ENCODE data around the gene SIGLEC11.

DNA sequence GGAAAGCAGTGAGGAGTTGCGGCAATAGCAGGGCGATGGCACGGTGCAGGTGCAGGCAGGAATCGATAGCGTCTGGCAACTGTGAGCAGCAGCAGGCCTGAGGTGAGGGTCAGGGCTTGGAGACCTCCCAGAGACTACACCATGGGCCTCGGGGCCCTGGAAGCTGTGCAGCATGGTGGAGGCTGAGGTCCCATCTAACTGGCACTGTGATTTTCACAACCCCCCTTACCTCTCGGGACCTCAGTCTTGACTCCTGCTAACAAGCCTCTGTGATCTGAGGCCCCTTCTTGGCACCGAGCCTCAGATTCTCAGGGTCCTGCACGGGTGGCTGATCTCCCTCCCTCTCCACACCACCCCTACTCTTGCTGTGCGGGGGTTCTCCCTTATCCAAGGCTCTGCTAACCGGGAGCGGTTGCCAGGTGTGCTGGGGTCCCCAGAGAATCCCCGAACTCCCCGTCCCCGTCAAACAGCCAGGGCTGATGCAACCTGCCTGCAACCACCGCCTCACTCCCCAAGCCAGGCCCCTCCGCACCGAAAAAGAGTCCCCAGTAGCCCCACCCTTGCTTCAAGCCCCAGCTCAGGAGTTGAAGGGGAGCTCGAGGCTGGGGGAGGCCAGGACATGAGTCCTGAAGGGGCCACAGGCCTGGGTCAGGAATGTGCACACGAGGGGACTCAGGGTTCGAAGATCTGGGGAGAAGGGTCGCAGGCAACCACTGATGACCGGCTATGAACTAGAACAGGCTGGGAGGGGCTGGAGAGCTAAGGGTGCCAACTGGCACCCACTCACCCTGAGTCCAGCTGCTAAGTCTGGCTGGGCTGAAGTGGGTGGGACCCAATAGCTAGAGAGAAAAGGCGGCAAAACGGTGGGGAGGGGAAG is 36.7 kb downstream of the SIGLEC11 start:
- TF ChIP-seq GATA2 (IDR thresholded peaks at IDR 0.05; ENCODE audit: low read depth, low read length) (no peak), GATA3 (IDR thresholded peaks at IDR 0.05; ENCODE audit: low read depth, low read length) (no peak)
